Heart left ventricle (tissue), 16 donors: ENCODE measurements around the gene PACSIN2. TPM values are rescaled to one million over a fixed set of nuclear protein-coding genes. Genes with fewer than 3 reads are reported as not detected.

ENCODE experiments used
- ATAC-seq, 4 donors: fragments of 200-7000 bp; cut with Tn5 transposase; one replicate each; pipeline ENCODE4 v1.9.1; 2020 to 2022; ENCODE audit warnings: moderate library complexity in 4 of 4, mild to moderate bottlenecking in 3 of 4, moderate number of reproducible peaks in 1 of 4
- DNase-seq, 5 donors: peaks; one replicate each; pipeline ENCODE4 v3.0.0-alpha.2; 2020
- H3K27ac ChIP-seq, 12 donors: fragments of 200-600 bp; sonication (generic) in 4 of 12; one replicate each; pipeline versions ENCODE4 v1.5.0 to v1.8.0; 2016 to 2022; ENCODE audit warnings: mild to moderate bottlenecking in 2 of 12
- H3K27me3 ChIP-seq, 9 donors: fragments of 200-600 bp; sonication (generic) in 2 of 9; one replicate each; pipeline versions ENCODE4 v1.5.1 to v1.8.0; 2016 to 2022; ENCODE audit warnings: mild to moderate bottlenecking in 3 of 9
- H3K36me3 ChIP-seq, 9 donors: fragments of 200-600 bp; sonication (generic) in 2 of 9; one replicate each; pipeline versions ENCODE4 v1.5.0 to v1.8.0; 2018 to 2022; ENCODE audit warnings: mild to moderate bottlenecking in 2 of 9
- H3K4me1 ChIP-seq, 12 donors: fragments of 200-600 bp; sonication (generic) in 4 of 12; one replicate each; pipeline versions ENCODE4 v1.5.0 to v1.8.0; 2016 to 2022; ENCODE audit warnings: mild to moderate bottlenecking in 3 of 12
- H3K4me3 ChIP-seq, 12 donors: fragments of 200-600 bp; sonication (generic) in 4 of 12; one replicate each; pipeline versions ENCODE4 v1.5.0 to v1.8.0; 2017 to 2022; ENCODE audit warnings: mild to moderate bottlenecking in 9 of 12, moderate library complexity in 4 of 12
- H3K9me3 ChIP-seq, 12 donors: fragments of 200-600 bp; sonication (generic) in 4 of 12; one replicate each; pipeline versions ENCODE4 v1.5.0 to v1.8.0; 2016 to 2022; ENCODE audit warnings: mild to moderate bottlenecking in 1 of 12
- POLR2A ChIP-seq, 2 donors: fragments of 450-650 bp; IDR thresholded peaks; one replicate each; pipeline ENCODE4 v1.6.1; 2017; ENCODE audit warnings: antibody characterized with exemption in 2 of 2, mild to moderate bottlenecking in 2 of 2, moderate library complexity in 2 of 2
- WGBS, 4 donors: extraction: QIAGEN DNeasy Blood & Tissue Kit in 2 of 4; methylation state at CpG; one replicate each; pipeline versions ENCODE4 v1.1.5 to v1.1.7; 2013 to 2018; 5-methylcytosine and 5-hydroxymethylcytosine counted together
- intact Hi-C, 10 donors: fragments of 100-400 bp; cut with DNase I; formaldehyde crosslinking; loops; one replicate each; pipeline versions ENCODE4 v1.11.1 to v1.14.2; 2022
- polyA plus RNA-seq, 2 donors: library from polyadenylated mRNA; stranded (reverse); fragments of 200-250 nt; gene quantifications; one replicate each; pipeline ENCODE4 v1.2.3, GENCODE V29; 2013
- total RNA-seq, 9 donors: library from RNA; depleted of rRNA in 2 of 9; stranded (reverse); fragments of >200 nt in 2 of 9; fragmentation: NEBNext Ultra II Directional in 3 of 9; extraction: Animal tissue kit (Norgen Biotek cat#: 25700) in 3 of 9; gene quantifications; one replicate each; pipeline versions ENCODE4 v1.1.0 to v1.2.4, GENCODE V29; 2016 to 2023
- TF ChIP-seq, protein P1 (sequence below), 12 donors: fragments of 200-600 bp; sonication (generic) in 4 of 12; IDR thresholded peaks; one replicate each; pipeline versions ENCODE4 v1.5.0 to v1.8.0; 2018 to 2022; ENCODE audit warnings: antibody characterized with exemption in 12 of 12, mild to moderate bottlenecking in 5 of 12
- donor health status: ischemic (EF 13 %, LVEDD 7.1; RV severe dilation, severe dysfunction).
- donor health status: healthy with polysubstance abuse.
- donor health status: DM: no; HTN: yes; CAD: no.
- donor health status: DM: no; HTN: no; CAD: no.
- donor health status: ischemic (EF 25% LVEDD 6.9; RV normal size, moderate dysfunction).
- donor health status: ischemic (EF 25% LVEDD 5.7; RV mildly dilated, moderate dysfunction).
- donor health status: healthy.
- donor health status: DM: yes; HTN: yes; CAD: no.
- donor health status: ischemic (EF 35%, LVEDD 5.7; RV mildly dilated, moderate dysfunction).
- donor health status: nonischemic (EF 11% LVEDD 7.7; RV severe dilation, severe dysfunction).
- donor health status: DM: yes; HTN: yes; CAD: no.
- donor health status: PGD.
- donor health status: ischemic (EF 29% LVEDD 5.4; RV normal size, mild dysfunction).
- donor health status: nonischemic (EF 23%, LVEDD 6.1; RV moderate dilation, normal function).

Gene PACSIN2
- total and polyA plus RNA-seq, 11 donors, result 26.5 to 87.1 (median 59.3) TPM

GRCh38 chr22:42889304-42889703 lies 125.6 kb downstream of the PACSIN2 start:
- H3K36me3 ChIP-seq, result peaks cover 0 to 88% (median 61%) of the 10 kb centered on the region in 9 donors
- DNase-seq, result no peak
- peak overlapping the region in 1 of 12 donors; percentile 17 for H3K4me3 ChIP-seq
- H3K27ac ChIP-seq, result peak overlapping the region in 1 of 12 donors; percentile 84
- H3K9me3 ChIP-seq, result no peaks in the 10 kb centered on the region
- intact Hi-C loops, result no loop called here
- H3K27me3 ChIP-seq, result no peaks in the 10 kb centered on the region
- peak in 2 of 4 donors; percentile 12 to 30 for ATAC-seq
- TF ChIP-seq, protein P1, sequence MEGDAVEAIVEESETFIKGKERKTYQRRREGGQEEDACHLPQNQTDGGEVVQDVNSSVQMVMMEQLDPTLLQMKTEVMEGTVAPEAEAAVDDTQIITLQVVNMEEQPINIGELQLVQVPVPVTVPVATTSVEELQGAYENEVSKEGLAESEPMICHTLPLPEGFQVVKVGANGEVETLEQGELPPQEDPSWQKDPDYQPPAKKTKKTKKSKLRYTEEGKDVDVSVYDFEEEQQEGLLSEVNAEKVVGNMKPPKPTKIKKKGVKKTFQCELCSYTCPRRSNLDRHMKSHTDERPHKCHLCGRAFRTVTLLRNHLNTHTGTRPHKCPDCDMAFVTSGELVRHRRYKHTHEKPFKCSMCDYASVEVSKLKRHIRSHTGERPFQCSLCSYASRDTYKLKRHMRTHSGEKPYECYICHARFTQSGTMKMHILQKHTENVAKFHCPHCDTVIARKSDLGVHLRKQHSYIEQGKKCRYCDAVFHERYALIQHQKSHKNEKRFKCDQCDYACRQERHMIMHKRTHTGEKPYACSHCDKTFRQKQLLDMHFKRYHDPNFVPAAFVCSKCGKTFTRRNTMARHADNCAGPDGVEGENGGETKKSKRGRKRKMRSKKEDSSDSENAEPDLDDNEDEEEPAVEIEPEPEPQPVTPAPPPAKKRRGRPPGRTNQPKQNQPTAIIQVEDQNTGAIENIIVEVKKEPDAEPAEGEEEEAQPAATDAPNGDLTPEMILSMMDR (IDR thresholded peaks at IDR 0.05), result no peak
- TF ChIP-seq POLR2A (IDR thresholded peaks at IDR 0.05), result no peak
- WGBS, 4 donors, result 81 to 88% (median 85%) methylated on average over 4 of the region's 4 CpGs
- H3K4me1 ChIP-seq, result peaks cover 0 to 61% (median 26%) of the 10 kb centered on the region in 12 donors

DNA sequence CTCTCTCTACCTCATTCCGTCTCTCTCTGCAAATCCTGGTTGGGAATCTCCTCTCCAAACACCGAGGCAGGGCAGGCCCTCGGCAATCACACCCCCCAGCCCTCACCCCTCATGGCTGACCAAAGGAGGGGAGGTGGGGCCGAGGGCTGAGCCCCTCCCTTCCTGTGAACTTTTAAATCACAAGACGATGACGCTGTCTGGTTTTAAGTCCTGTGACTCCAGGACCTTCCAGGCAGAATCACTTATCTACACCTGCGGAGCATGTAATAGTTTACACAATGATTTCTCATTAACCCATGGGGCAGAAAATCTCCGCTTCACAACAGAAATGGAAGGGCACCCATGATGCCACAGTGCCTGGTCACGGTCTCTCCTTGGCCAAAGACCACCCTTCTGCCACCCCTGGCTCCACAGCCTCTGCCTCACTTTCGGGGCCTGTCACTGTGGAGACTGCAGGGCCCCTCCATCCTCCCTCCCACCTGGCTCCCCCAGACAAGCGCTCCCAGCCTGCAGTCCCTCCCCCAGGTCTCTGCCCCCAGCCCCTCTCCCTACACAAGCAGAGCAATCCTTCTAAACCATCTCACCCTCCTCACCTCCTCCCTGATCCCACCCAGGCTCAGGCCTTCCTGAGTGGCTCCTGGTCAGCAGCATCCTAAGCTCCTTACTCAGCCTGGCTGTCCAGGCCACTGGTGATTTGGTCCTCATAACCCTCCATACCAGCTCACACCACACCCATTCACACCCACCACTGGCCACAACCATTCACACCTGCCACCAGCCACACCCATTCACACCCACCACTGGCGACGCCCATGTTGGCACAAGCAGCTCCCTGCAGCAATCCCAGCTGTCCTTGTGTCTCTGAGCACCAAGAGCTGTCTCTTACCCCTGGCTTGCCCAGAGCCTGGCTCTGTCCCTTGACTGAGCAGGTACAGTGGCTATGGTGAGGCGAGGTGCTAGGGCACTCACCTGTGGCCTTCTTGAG lies 127.1 kb downstream of the PACSIN2 start:
- H3K36me3 ChIP-seq, result peaks cover 0 to 97% (median 76%) of the 10 kb centered on the region in 9 donors
- H3K27me3 ChIP-seq, result no peaks in the 10 kb centered on the region
- peaks cover 0 to 47% (median 13%) of the 10 kb centered on the region in 12 donors for H3K4me1 ChIP-seq
- WGBS, 4 donors, result 63 to 72% (median 69%) methylated on average over 14 of the region's 14 CpGs
- TF ChIP-seq, protein P1 (IDR thresholded peaks at IDR 0.05), result no peak
- no peak for TF ChIP-seq POLR2A (IDR thresholded peaks at IDR 0.05)
- intact Hi-C loops, result no loop called here
- no peak for ATAC-seq
- no peak overlapping the region for H3K27ac ChIP-seq
- H3K9me3 ChIP-seq, result no peaks in the 10 kb centered on the region
- no peak for DNase-seq
- no peak overlapping the region for H3K4me3 ChIP-seq

- no peak for TF ChIP-seq POLR2A (IDR thresholded peaks at IDR 0.05)
- TF ChIP-seq, protein P1 (IDR thresholded peaks at IDR 0.05), result no peak
- no peak overlapping the region for H3K27ac ChIP-seq
- no peak for DNase-seq
- WGBS, 4 donors, result 70 to 82% (median 76%) methylated on average over 7 of the region's 7 CpGs
- intact Hi-C loops, result no loop called here
- no peaks in the 10 kb centered on the region for H3K27me3 ChIP-seq
- no peak overlapping the region for H3K4me3 ChIP-seq
- H3K36me3 ChIP-seq, result peaks cover 0 to 97% (median 80%) of the 10 kb centered on the region in 9 donors
- ATAC-seq, result no peak
- H3K4me1 ChIP-seq, result peaks cover 0 to 40% (median 9%) of the 10 kb centered on the region in 12 donors
- no peaks in the 10 kb centered on the region for H3K9me3 ChIP-seq
These were observed 127.8 kb downstream of the PACSIN2 start for GRCh38 chr22:42887120-42887519.

DNA sequence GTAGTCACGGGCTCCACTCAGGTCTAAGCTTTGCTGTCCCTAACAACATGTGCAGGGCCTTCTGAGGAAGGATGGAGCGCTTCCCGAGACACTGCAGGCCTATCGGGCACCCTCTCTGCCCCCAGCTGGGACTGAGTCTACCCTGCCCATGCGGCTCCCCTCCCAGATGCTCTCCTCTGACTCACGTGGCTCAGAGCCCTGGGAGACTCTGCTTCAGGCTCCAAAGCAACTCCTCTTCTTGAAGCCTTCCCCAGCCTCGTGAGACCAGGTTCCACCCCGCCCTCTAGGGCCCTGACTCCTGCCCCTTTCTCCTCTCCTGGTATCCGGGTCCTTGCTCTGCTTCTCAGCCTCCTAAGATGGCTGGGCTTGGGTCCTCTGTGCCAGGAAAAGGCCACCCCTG lies 129.5 kb downstream of the PACSIN2 start:
- no peak for TF ChIP-seq POLR2A (IDR thresholded peaks at IDR 0.05)
- TF ChIP-seq, protein P1 (IDR thresholded peaks at IDR 0.05), result no peak
- peaks cover 0 to 97% (median 89%) of the 10 kb centered on the region in 9 donors for H3K36me3 ChIP-seq
- no peaks in the 10 kb centered on the region for H3K27me3 ChIP-seq
- intact Hi-C loops, result no loop called here
- H3K4me3 ChIP-seq, result no peak overlapping the region
- H3K27ac ChIP-seq, result peak overlapping the region in 1 of 12 donors; percentile 9
- DNase-seq, result no peak
- peaks cover 0 to 38% (median 7%) of the 10 kb centered on the region in 12 donors for H3K4me1 ChIP-seq
- H3K9me3 ChIP-seq, result no peaks in the 10 kb centered on the region
- peak in 1 of 4 donors; percentile 9 for ATAC-seq
- WGBS, 4 donors, result 72 to 84% (median 77%) methylated on average over 9 of the region's 9 CpGs
